Memory B cell (primary cell): ENCODE data around the gene RCC2.
"Not testable (repeated sequence)": the region's sequence is repeated elsewhere in the genome, so short reads cannot be mapped to it uniquely, and the experiment has no call there.

Source experiments
- ATAC-seq: fragments of 150-1000 bp; cut with Tn5 transposase; 2 replicates; pipeline ENCODE4 v1.10.0; 2021; ENCODE audit warnings: low read depth, mild to moderate bottlenecking, moderate library complexity
- DNase-seq, 2 donors: peaks; one replicate each; pipeline ENCODE4 v3.0.0; 2022; ENCODE audit warnings: low spot score in 2 of 2
- H3K27ac Mint-ChIP-seq: one replicate; pipeline ENCODE4 v1.8.0; 2022; ENCODE audit warnings: mild to moderate bottlenecking, moderate library complexity, mixed read lengths
- H3K27me3 Mint-ChIP-seq: one replicate; pipeline ENCODE4 v1.8.0; 2022; ENCODE audit warnings: mixed read lengths
- H3K36me3 Mint-ChIP-seq: one replicate; pipeline ENCODE4 v1.8.0; 2022; ENCODE audit warnings: mild to moderate bottlenecking, mixed read lengths
- H3K4me1 Mint-ChIP-seq: one replicate; pipeline ENCODE4 v1.8.0; 2022; ENCODE audit warnings: mixed read lengths
- H3K4me3 Mint-ChIP-seq: one replicate; pipeline ENCODE4 v1.8.0; 2022; ENCODE audit warnings: mild to moderate bottlenecking, moderate library complexity, mixed read lengths
- H3K9me3 Mint-ChIP-seq: one replicate; pipeline ENCODE4 v1.8.0; 2022; ENCODE audit warnings: mixed read lengths

RCC2 gene

DNA sequence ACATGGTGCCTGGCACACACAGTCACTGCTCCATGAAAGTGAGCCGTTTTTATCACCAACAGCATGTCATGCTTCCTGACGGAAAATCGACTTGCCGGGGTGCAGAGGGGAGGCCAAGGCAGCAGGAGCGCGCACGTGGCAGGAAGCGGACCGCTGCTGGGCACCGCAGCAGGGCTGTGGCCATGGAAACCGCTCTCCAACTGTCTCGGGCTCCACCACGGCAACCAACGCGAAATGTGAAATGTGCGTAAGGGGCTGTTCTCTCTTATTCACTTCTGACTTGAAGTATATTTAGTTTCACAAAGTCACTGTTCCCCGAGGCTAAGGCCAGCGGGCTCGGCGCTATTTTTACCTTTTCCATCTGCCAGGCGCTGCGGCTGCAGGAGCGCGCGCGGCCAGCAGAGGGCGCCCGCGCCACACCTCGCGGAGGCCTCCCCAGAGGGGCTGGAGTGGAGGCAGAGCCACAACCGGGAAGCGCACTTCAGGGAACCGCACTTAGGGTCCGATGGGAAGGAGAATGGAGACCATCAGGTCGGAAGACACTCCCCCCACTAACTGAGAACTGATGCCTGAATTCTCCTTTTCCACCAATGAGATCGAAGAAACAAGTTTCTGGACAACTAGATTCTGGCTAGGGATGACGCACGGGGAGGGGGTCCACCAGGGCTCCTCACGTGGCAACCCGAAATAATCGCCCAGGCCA lies 19.7 kb downstream of the RCC2 start:
- no peak overlapping the region for H3K4me3 Mint-ChIP-seq

DNA sequence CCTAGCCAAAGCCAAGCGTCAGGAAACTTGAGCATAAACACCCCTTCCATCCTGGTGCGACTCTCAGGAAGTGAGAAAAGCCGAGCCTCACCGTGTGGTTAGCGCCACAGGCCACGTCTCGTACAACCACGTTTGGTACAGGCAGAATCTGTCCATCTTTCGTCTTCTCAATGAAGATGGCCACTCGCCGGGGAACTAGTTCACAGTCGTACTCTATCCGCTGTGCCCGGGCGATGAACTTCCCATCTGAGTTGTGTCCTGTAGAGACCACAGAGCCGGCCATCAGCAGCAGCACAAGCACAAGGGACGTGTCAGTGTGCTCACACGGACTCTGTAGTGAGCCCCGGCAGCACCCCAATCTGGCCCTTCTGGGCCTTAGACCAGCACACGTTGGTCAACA lies 23.1 kb downstream of the RCC2 start:
- ATAC-seq (no peak), DNase-seq (no peak)
- Mint-ChIP-seq H3K27me3 (no peaks in the 10 kb centered on the region), H3K27ac (no peak overlapping the region), H3K9me3 (no peaks in the 10 kb centered on the region), H3K36me3 (peaks cover 30% of the 10 kb centered on the region), H3K4me1 (peaks cover 2% of the 10 kb centered on the region), H3K4me3 (no peak overlapping the region)

More for the DNA sequence above, 19.7 kb downstream of the RCC2 start:
- H3K27me3 Mint-ChIP-seq = no peaks in the 10 kb centered on the region
- H3K9me3 Mint-ChIP-seq = no peaks in the 10 kb centered on the region
- peaks cover 8% of the 10 kb centered on the region for H3K4me1 Mint-ChIP-seq
- DNase-seq (peak; percentile 75 to 86), ATAC-seq (peak; percentile 85)
- peaks cover 30% of the 10 kb centered on the region for H3K36me3 Mint-ChIP-seq
- H3K27ac Mint-ChIP-seq = no peak overlapping the region

GRCh38 chr1:17414022-17414421 lies 25.5 kb downstream of the RCC2 start:
- no peaks in the 10 kb centered on the region for H3K27me3 Mint-ChIP-seq
- no peaks in the 10 kb centered on the region for H3K4me1 Mint-ChIP-seq
- no peak overlapping the region for H3K4me3 Mint-ChIP-seq
- ATAC-seq (no peak), DNase-seq (no peak)
- H3K36me3 Mint-ChIP-seq = peaks cover 40% of the 10 kb centered on the region
- H3K27ac Mint-ChIP-seq = no peak overlapping the region
- no peaks in the 10 kb centered on the region for H3K9me3 Mint-ChIP-seq

DNA sequence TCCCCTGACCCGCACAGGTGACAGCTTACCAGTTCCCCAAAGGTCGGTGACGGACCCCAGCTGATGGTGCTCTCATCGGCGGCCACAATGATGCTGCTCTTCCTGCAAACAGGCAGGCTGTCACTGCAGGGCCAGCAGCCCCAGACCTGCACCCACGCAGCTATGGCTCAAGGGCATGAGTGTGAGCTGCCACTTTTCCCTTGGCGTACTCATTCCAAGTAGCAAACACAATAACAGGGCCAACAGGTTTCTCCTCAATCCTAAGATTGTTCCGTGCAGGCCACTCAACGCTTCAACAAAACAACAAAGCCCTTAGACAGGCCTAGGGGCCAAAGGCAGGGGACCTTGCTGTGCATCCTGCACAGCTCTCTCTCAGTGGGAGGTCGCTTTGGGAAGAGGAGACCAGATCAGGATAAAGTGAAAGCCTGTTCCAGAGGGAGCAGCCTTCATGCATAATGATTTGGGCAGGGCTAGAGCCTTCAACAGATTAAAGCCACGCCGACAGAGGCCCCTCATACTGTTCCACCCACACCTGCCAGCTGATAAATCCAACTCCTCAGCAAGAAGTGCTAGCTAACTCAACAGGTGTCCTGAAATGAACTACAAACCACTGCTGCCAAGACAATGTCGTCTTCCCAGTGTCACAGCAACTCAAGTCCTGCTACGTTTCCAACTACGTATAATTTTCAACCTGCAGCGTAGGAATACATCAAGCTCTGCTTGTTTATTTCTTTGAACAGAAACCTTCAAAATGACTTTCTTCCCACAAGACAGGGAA lies 27.2 kb downstream of the RCC2 start:
- Mint-ChIP-seq H3K4me1 (no peaks in the 10 kb centered on the region), H3K27me3 (no peaks in the 10 kb centered on the region), H3K4me3 (no peak overlapping the region), H3K9me3 (no peaks in the 10 kb centered on the region), H3K27ac (peak overlapping the region; percentile 41), H3K36me3 (peaks cover 46% of the 10 kb centered on the region)
- DNase-seq (no peak), ATAC-seq (no peak)

GRCh38 chr1:17409391-17409811 lies 30.1 kb downstream of the RCC2 start:
- ATAC-seq (no peak), DNase-seq (no peak)
- Mint-ChIP-seq H3K27me3 (no peaks in the 10 kb centered on the region), H3K36me3 (peaks cover 36% of the 10 kb centered on the region), H3K4me3 (no peak overlapping the region), H3K4me1 (peaks cover 2% of the 10 kb centered on the region), H3K9me3 (no peaks in the 10 kb centered on the region), H3K27ac (no peak overlapping the region)

GRCh38 chr1:17407786-17408514 lies 31.5 kb downstream of the RCC2 start:
- H3K4me3 Mint-ChIP-seq, H3K27ac Mint-ChIP-seq, ATAC-seq, H3K4me1 Mint-ChIP-seq, DNase-seq, H3K9me3 Mint-ChIP-seq, H3K27me3 Mint-ChIP-seq: not testable (repeated sequence)
- peaks cover 30% of the 10 kb centered on the region for H3K36me3 Mint-ChIP-seq

- DNase-seq, ATAC-seq, H3K27ac Mint-ChIP-seq, H3K4me1 Mint-ChIP-seq, H3K27me3 Mint-ChIP-seq, H3K9me3 Mint-ChIP-seq, H3K4me3 Mint-ChIP-seq: not testable (repeated sequence)
- H3K36me3 Mint-ChIP-seq = peaks cover 26% of the 10 kb centered on the region
Observed at GRCh38 chr1:17406760-17407475, 32.6 kb downstream of the RCC2 start.

- Mint-ChIP-seq H3K4me3 (no peak overlapping the region), H3K36me3 (peaks cover 24% of the 10 kb centered on the region), H3K4me1 (peaks cover 2% of the 10 kb centered on the region), H3K27ac (no peak overlapping the region), H3K9me3 (no peaks in the 10 kb centered on the region), H3K27me3 (no peaks in the 10 kb centered on the region)
- ATAC-seq = peak; percentile 79
- DNase-seq = peak; percentile 36 to 52
Observed at GRCh38 chr1:17405898-17406759, 33.3 kb downstream of the RCC2 start.

- Mint-ChIP-seq H3K36me3 (peaks cover 17% of the 10 kb centered on the region), H3K27me3 (no peaks in the 10 kb centered on the region), H3K4me1 (peaks cover 2% of the 10 kb centered on the region), H3K27ac (no peak overlapping the region), H3K9me3 (no peaks in the 10 kb centered on the region), H3K4me3 (no peak overlapping the region)
- DNase-seq (no peak), ATAC-seq (no peak)
Observed at GRCh38 chr1:17404820-17405219, 34.7 kb downstream of the RCC2 start.

DNA sequence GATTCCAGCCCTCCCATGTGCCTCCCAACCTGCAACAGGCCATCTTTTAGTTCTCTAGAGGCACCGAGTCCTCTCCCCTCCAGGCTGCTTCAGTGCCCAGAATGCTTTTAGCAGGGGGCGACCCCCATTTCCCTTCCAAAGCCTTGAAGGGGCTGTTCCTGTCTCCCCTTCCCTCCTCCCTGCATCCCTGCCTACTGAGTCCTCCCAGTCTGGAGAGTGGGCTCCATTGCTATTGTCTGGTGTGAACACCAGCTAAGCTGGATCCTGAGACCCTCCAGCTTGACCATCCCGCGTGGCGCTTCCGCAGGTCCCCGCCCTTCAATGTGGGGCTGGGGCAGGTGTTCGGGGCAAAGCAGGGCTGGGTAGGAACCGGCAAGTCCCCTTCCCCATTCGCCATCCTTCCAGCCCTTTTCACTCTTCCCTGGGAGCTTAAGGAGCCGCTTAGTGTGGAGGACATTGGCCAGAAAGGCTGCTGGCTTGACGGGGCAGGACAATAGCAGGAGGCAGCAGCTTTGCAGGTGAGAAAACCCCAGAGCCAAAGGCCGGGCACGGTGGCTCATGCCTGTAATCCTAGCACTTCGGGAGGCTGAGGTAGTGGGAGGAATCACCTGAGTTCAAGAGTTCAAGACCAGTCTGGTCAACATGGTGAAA lies 35.3 kb downstream of the RCC2 start:
- Mint-ChIP-seq H3K27me3 (no peaks in the 10 kb centered on the region), H3K27ac (no peak overlapping the region), H3K4me1 (peaks cover 2% of the 10 kb centered on the region), H3K9me3 (no peaks in the 10 kb centered on the region), H3K36me3 (peaks cover 13% of the 10 kb centered on the region), H3K4me3 (no peak overlapping the region)
- ATAC-seq = no peak
- no peak for DNase-seq

GRCh38 chr1:17403081-17403480 lies 36.4 kb downstream of the RCC2 start:
- H3K4me3 Mint-ChIP-seq = no peak overlapping the region
- no peak for ATAC-seq
- no peaks in the 10 kb centered on the region for H3K9me3 Mint-ChIP-seq
- H3K4me1 Mint-ChIP-seq = peaks cover 2% of the 10 kb centered on the region
- H3K27me3 Mint-ChIP-seq = no peaks in the 10 kb centered on the region
- DNase-seq = no peak
- peaks cover 4% of the 10 kb centered on the region for H3K36me3 Mint-ChIP-seq
- H3K27ac Mint-ChIP-seq = no peak overlapping the region

GRCh38 chr1:17401841-17402240 lies 37.6 kb downstream of the RCC2 start:
- H3K27me3 Mint-ChIP-seq = no peaks in the 10 kb centered on the region
- H3K27ac Mint-ChIP-seq = no peak overlapping the region
- H3K36me3 Mint-ChIP-seq = peaks cover 2% of the 10 kb centered on the region
- no peak for ATAC-seq
- H3K4me3 Mint-ChIP-seq = no peak overlapping the region
- H3K4me1 Mint-ChIP-seq = peaks cover 2% of the 10 kb centered on the region
- no peaks in the 10 kb centered on the region for H3K9me3 Mint-ChIP-seq
- no peak for DNase-seq
